ENCODE results near the gene VSIG10L. TPM values are rescaled to one million over a fixed set of nuclear protein-coding genes. Genes with fewer than 3 reads are reported as not detected.

The VSIG10L gene
- polyA plus RNA-seq, 2 of the 4 experiments (the other 2 are of a cell fraction) = 6.7 to 9.2 TPM

GRCh38 chr19:51293571-51294210 lies 48.2 kb downstream of the VSIG10L start:
- ChIA-PET CTCF (no interaction called here), POLR2A (no interaction called here)
- Histone ChIP-seq H3K4me2 (no peak overlapping the region), H3K27ac (no peak overlapping the region), H3K4me3 (no peak overlapping the region), H3K4me1 (no peaks in the 10 kb centered on the region), H3K9me3 (peaks cover 5% of the 10 kb centered on the region)
- FAIRE-seq (no peak), ATAC-seq (no peak), DNase-seq (ENCODE audit: low read depth in 1 of 2, low spot score in 1 of 2) (no peak)
- WGBS (ENCODE audit: missing lambda C conversion rate) = 47% methylated on average over 14 of the region's 14 CpGs
- no peak for TF ChIP-seq RNF2 (IDR thresholded peaks at IDR 0.05; ENCODE audit: borderline replicate concordance, low read depth)
- TF ChIP-seq REST (IDR thresholded peaks at IDR 0.05) = no peak
- TF ChIP-seq EP300 (IDR thresholded peaks at IDR 0.05) = no peak
- TF ChIP-seq NFE2L2 (conservative IDR thresholded peaks at IDR 0.05; ENCODE audit: low read length) = no peak
- no peak for TF ChIP-seq FOXS1 (CRISPR knock-in tag; IDR thresholded peaks at IDR 0.05)
- TF ChIP-seq HMGXB4 (CRISPR knock-in tag; IDR thresholded peaks at IDR 0.05; ENCODE audit: borderline replicate concordance) = no peak
- TF ChIP-seq CBX2 (IDR thresholded peaks at IDR 0.05; ENCODE audit: borderline replicate concordance, low read depth) = no peak
- no peak for TF ChIP-seq ELK1 (IDR thresholded peaks at IDR 0.05; ENCODE audit: low read depth, low read length)
- no peak for TF ChIP-seq CEBPB (IDR thresholded peaks at IDR 0.05)
- no peak for TF ChIP-seq SMC3 (IDR thresholded peaks at IDR 0.05)

GRCh38 chr19:51292971-51293370 lies 49.0 kb downstream of the VSIG10L start:
- peaks cover 5% of the 10 kb centered on the region for H3K9me3 ChIP-seq
- CTCF ChIA-PET = no interaction called here
- H3K4me2 ChIP-seq = no peak overlapping the region
- ATAC-seq (no peak), DNase-seq (ENCODE audit: low read depth in 1 of 2, low spot score in 1 of 2) (no peak), FAIRE-seq (no peak)
- no peak overlapping the region for H3K4me3 ChIP-seq
- no peak overlapping the region for H3K27ac ChIP-seq
- TF ChIP-seq HDAC2 (IDR thresholded peaks at IDR 0.05) (no peak), GATA3 (IDR thresholded peaks at IDR 0.05; ENCODE audit: borderline replicate concordance) (no peak), RFX5 (IDR thresholded peaks at IDR 0.05) (no peak), BCL3 (IDR thresholded peaks at IDR 0.05) (no peak), RARB (CRISPR knock-in tag; IDR thresholded peaks at IDR 0.05) (no peak), EHMT2 (IDR thresholded peaks at IDR 0.05; ENCODE audit: low read depth) (no peak), NR3C1 (IDR thresholded peaks at IDR 0.05) (no peak), E2F6 (IDR thresholded peaks at IDR 0.05; ENCODE audit: borderline replicate concordance, low read depth) (no peak), EP300 (IDR thresholded peaks at IDR 0.05) (no peak), CEBPB (IDR thresholded peaks at IDR 0.05) (no peak), ZFP36 (IDR thresholded peaks at IDR 0.05; ENCODE audit: borderline replicate concordance, partially characterized antibody) (no peak), FOSB (CRISPR knock-in tag; IDR thresholded peaks at IDR 0.05) (no peak)
- POLR2A ChIA-PET = no interaction called here
- WGBS (ENCODE audit: missing lambda C conversion rate) = 38% methylated on average over 11 of the region's 11 CpGs
- H3K4me1 ChIP-seq = no peaks in the 10 kb centered on the region
